OCI-LY1 (cell line): Measurements from ENCODE around the gene ATP2A2.

Experiments
- H2AFZ ChIP-seq: fragments of 200-600 bp; sonication (generic), shearing (Covaris generic); 2 replicates; pipeline ENCODE4 v1.6.0; 2014; ENCODE audit warnings: antibody characterized with exemption, mild to moderate bottlenecking, low read length
- H3F3A ChIP-seq: fragments of 200-600 bp; sonication (generic), shearing (Covaris generic); 2 replicates; pipeline ENCODE4 v1.6.0; 2014; ENCODE audit warnings: mild to moderate bottlenecking, antibody characterized with exemption, low read length, moderate library complexity; ENCODE audit not compliant: insufficient read depth
- H3K27ac ChIP-seq: fragments of 200-600 bp; sonication (generic); 2 replicates; pipeline ENCODE4 v1.5.1; 2014; ENCODE audit warnings: low read length, mixed run types, mild to moderate bottlenecking, low read depth; ENCODE audit not compliant: poor library complexity, severe bottlenecking
- H3K27me3 ChIP-seq: fragments of 200-600 bp; sonication (generic); 2 replicates; pipeline ENCODE4 v1.6.0; 2014; ENCODE audit warnings: antibody characterized with exemption, mild to moderate bottlenecking, low read length, moderate library complexity; ENCODE audit not compliant: insufficient read depth
- H3K36me3 ChIP-seq: fragments of 200-600 bp; sonication (generic); 2 replicates; pipeline ENCODE4 v1.6.1; 2014; ENCODE audit warnings: mild to moderate bottlenecking, antibody characterized with exemption, low read length, moderate library complexity, mixed read lengths; ENCODE audit not compliant: insufficient read depth
- H3K4me1 ChIP-seq: fragments of 200-600 bp; sonication (generic); 2 replicates; pipeline ENCODE4 v1.5.1; 2014; ENCODE audit warnings: mild to moderate bottlenecking, low read length, moderate library complexity; ENCODE audit not compliant: insufficient read depth, severe bottlenecking
- H3K4me2 ChIP-seq: fragments of 200-600 bp; sonication (generic), shearing (Covaris generic); 2 replicates; pipeline ENCODE4 v1.6.1; 2014; ENCODE audit warnings: low read length
- H3K4me3 ChIP-seq: fragments of 200-600 bp; sonication (generic); 2 replicates; pipeline ENCODE4 v1.5.1; 2014; ENCODE audit warnings: low read length, low read depth, mild to moderate bottlenecking, mixed read lengths; ENCODE audit not compliant: poor library complexity, severe bottlenecking
- H3K79me2 ChIP-seq: fragments of 200-600 bp; shearing (Covaris generic); 2 replicates; pipeline ENCODE4 v1.6.1; 2016; ENCODE audit warnings: mixed run types, low read length, mixed read lengths; ENCODE audit not compliant: insufficient read depth
- H3K9ac ChIP-seq: fragments of 200-600 bp; sonication (generic), shearing (Covaris generic); 2 replicates; pipeline ENCODE4 v1.6.1; 2014; ENCODE audit warnings: mild to moderate bottlenecking, low read length, mixed read lengths
- H3K9me2 ChIP-seq: fragments of 200-600 bp; sonication (generic), shearing (Covaris generic); 2 replicates; pipeline ENCODE4 v1.6.1; 2014; ENCODE audit warnings: low read depth, mild to moderate bottlenecking, low read length, mixed read lengths
- H3K9me3 ChIP-seq: fragments of 200-600 bp; shearing (Covaris generic); 2 replicates; pipeline ENCODE4 v1.6.1; 2014; ENCODE audit warnings: low read length, mixed read lengths
- H4K20me1 ChIP-seq: fragments of 200-600 bp; sonication (generic), shearing (Covaris generic); 2 replicates; pipeline ENCODE4 v1.6.0; 2016; ENCODE audit warnings: mild to moderate bottlenecking, low read length; ENCODE audit not compliant: insufficient read depth
- CTCF ChIP-seq: fragments of 200-600 bp; sonication (generic), shearing (Covaris generic); IDR thresholded peaks from 2 replicates; pipeline ENCODE4 v1.5.1; 2017; ENCODE audit warnings: mild to moderate bottlenecking, antibody characterized with exemption, low read length, moderate library complexity, mixed read lengths
- EZH2 ChIP-seq: fragments of 200-600 bp; sonication (generic), shearing (Covaris generic); IDR thresholded peaks from 2 replicates; pipeline ENCODE4 v1.8.0; 2017; ENCODE audit warnings: borderline replicate concordance, mixed run types, mild to moderate bottlenecking, antibody characterized with exemption, low read length, moderate library complexity, mixed read lengths

The ATP2A2 gene

DNA sequence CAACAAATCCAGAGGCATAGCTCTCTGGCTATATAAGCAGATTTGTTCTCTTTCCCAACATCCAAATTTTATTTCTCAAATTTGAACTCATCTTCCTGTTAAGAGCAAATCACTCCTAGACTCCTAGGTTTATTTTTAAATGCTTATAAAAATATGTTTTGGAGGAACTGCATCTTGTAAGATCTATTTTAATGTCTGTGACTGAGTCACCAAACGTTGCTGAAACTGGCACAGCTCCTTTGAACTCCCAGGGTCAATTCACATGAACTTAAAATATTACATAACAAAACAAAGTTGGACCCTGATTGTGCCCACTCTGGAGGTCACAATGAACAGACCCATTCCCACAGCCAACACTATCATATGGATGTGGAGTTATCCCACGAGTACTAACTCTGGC, 98.6 kb downstream of the ATP2A2 start:
- H3K4me2 ChIP-seq: no peak overlapping the region
- no peaks in the 10 kb centered on the region for H3K27me3 ChIP-seq
- H2AFZ ChIP-seq: no peak overlapping the region
- TF ChIP-seq CTCF (no peak), EZH2 (no peak)
- H3K9me3 ChIP-seq: no peaks in the 10 kb centered on the region
- no peaks in the 10 kb centered on the region for H3K79me2 ChIP-seq
- H3K27ac ChIP-seq: no peak overlapping the region
- no peak overlapping the region for H3K4me3 ChIP-seq
- H3K9ac ChIP-seq: no peak overlapping the region
- peaks cover 11% of the 10 kb centered on the region for H3K4me1 ChIP-seq
- H4K20me1 ChIP-seq: no peaks in the 10 kb centered on the region
- H3K9me2 ChIP-seq: no peaks in the 10 kb centered on the region
- peaks cover 68% of the 10 kb centered on the region for H3K36me3 ChIP-seq
- no peaks in the 10 kb centered on the region for H3F3A ChIP-seq

DNA sequence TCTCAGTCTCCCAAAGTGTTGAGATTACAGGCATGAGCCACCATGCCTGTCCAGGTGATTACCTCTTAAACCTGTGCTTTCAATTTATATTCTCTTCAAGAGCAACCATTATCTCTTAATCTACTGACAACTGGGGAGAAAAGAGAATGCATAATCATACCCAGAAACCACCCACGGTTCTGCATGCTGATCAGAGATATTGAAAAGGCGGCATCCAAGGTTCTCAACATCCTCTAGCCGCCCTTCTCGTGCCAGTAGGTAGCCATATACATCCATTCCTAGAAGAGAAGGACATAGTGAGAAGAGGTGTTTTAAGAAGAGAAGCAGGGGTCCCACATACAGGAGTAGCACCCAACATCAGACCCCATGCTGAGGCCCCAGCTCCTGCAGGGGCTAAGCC, 101.6 kb downstream of the ATP2A2 start:
- H3K9ac ChIP-seq: no peak overlapping the region
- H3K36me3 ChIP-seq: peaks cover 70% of the 10 kb centered on the region
- no peaks in the 10 kb centered on the region for H3F3A ChIP-seq

More for the DNA sequence above, 101.6 kb downstream of the ATP2A2 start:
- Histone ChIP-seq H4K20me1 (no peaks in the 10 kb centered on the region), H3K4me2 (no peak overlapping the region), H3K27ac (no peak overlapping the region), H3K79me2 (no peaks in the 10 kb centered on the region), H3K27me3 (no peaks in the 10 kb centered on the region), H3K9me2 (no peaks in the 10 kb centered on the region), H3K4me3 (no peak overlapping the region), H3K9me3 (no peaks in the 10 kb centered on the region), H3K4me1 (no peaks in the 10 kb centered on the region), H2AFZ (no peak overlapping the region)
- TF ChIP-seq CTCF (no peak), EZH2 (no peak)
